IPS-15b (cell line): Measurements from ENCODE around the gene DOCK1.

Experiments used
- H3K27me3 ChIP-seq: one replicate; pipeline ENCODE4 v1.6.1; 2013; ENCODE audit warnings: low read length; ENCODE audit not compliant: control insufficient read depth, insufficient read depth
- H3K36me3 ChIP-seq: one replicate; pipeline ENCODE4 v1.6.1; 2013; ENCODE audit warnings: low read length; ENCODE audit not compliant: control insufficient read depth, insufficient read depth
- H3K4me1 ChIP-seq: one replicate; pipeline ENCODE4 v1.6.1; 2013; ENCODE audit warnings: mild to moderate bottlenecking, low read length; ENCODE audit not compliant: control insufficient read depth, insufficient read depth
- H3K4me3 ChIP-seq: one replicate; pipeline ENCODE4 v1.5.1; 2013; ENCODE audit warnings: low read depth, low read length
- H3K9ac ChIP-seq: one replicate; pipeline ENCODE4 v1.6.1; 2013; ENCODE audit warnings: low read depth, mild to moderate bottlenecking, low read length
- H3K9me3 ChIP-seq: one replicate; pipeline ENCODE4 v1.6.1; 2013; ENCODE audit warnings: mild to moderate bottlenecking, low read length; ENCODE audit not compliant: control insufficient read depth, insufficient read depth

The DOCK1 gene

DNA sequence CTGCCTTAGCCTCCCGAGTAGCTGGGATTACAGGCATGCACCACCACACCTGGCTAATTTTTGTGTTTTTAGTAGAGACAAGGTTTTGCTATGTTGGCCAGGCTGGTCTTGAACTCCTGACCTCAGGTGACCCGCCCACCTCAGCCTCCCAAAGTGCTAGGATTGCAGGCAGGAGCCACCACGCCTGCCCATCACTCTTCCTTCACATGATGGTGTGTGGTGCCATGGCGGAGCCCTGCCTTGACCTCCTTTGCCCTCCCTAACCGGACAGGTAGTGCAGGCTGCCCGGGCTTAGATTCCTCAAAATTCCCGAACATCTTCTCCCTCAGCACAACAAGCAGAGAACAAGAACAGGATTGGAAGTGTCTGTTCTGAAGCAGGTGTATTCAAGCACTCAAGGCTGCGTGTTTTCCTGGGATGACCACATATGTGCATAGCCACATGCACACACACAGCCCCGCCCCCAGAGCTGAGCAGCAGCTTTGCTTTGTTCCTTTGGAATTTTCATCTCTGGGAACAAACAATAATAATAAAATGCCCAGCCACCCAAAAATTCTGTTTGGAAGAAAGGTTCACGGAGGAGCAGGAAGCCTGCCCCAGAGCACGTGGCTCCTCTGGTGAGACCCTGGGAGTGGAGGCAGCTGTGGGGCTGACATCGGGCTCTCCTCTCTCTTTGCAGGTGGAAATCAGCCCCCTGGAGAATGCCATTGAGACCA is 512.6 kb downstream of the DOCK1 start:
- Histone ChIP-seq H3K36me3 (peaks cover 4% of the 10 kb centered on the region), H3K4me3 (no peak overlapping the region), H3K9me3 (no peaks in the 10 kb centered on the region), H3K9ac (no peak overlapping the region), H3K27me3 (no peaks in the 10 kb centered on the region), H3K4me1 (no peaks in the 10 kb centered on the region)

DNA sequence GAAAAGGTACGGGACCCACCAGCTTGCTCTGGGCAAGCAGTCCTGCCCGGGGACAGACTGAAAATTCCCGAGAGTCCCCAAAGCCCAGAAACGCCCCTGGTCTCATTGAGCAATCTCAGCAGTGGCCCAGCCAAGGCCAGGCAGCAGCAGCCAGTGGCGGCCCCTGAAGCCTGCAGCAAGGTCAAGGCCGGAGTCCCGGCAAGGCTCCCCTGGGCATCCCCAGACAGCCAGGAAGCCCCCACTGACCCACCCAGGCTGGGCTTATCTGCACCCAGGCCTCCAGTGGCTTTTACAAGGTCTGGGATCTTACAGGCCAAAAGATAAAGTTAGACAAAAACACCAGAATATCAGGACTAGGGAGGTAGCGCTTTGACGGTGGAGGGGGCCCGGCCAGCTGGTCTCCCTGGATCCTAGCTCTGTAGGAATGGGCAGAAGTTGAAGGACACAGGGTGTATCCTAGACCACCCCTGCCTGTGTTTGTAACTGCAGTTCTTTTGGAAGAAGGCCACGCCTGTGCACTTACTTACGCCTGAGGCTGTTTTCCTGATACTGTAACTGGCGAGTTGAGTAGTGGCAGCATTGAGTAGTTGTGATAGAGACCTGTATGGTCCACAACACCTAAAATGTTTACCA is 513.4 kb downstream of the DOCK1 start:
- Histone ChIP-seq H3K9ac (no peak overlapping the region), H3K36me3 (peaks cover 4% of the 10 kb centered on the region), H3K9me3 (no peaks in the 10 kb centered on the region), H3K4me1 (no peaks in the 10 kb centered on the region), H3K4me3 (no peak overlapping the region), H3K27me3 (no peaks in the 10 kb centered on the region)

DNA sequence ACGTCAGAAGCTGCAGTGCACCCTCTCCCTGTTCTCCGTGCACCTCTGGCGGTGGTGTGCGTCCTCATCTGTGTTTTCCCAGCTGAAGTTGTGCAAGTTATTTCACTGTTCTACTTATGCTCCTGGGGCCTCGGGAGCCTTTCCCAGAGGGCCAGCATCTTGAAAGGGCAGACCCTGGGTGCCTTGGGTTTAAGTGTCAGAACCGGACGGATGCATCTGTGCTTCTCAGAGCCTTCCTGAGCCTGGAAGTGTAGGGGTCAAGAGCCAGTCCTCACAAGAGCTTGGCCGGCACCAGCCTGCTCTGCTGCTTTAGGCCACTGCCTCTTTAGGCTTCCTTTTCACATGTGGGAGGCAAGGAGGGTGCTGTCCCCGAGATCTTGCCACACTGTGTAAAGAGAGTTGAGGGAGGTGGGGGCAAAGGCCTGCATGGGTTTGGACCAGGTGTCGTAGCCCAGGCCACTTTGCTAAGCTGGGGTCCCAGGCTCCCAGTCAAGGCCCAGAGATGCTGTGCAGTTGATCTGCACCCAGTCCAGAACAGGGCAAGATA is 515.0 kb downstream of the DOCK1 start:
- no peak overlapping the region for H3K4me3 ChIP-seq
- H3K9ac ChIP-seq: no peak overlapping the region
- no peaks in the 10 kb centered on the region for H3K4me1 ChIP-seq
- H3K9me3 ChIP-seq: no peaks in the 10 kb centered on the region
- no peaks in the 10 kb centered on the region for H3K27me3 ChIP-seq
- H3K36me3 ChIP-seq: peaks cover 4% of the 10 kb centered on the region

DNA sequence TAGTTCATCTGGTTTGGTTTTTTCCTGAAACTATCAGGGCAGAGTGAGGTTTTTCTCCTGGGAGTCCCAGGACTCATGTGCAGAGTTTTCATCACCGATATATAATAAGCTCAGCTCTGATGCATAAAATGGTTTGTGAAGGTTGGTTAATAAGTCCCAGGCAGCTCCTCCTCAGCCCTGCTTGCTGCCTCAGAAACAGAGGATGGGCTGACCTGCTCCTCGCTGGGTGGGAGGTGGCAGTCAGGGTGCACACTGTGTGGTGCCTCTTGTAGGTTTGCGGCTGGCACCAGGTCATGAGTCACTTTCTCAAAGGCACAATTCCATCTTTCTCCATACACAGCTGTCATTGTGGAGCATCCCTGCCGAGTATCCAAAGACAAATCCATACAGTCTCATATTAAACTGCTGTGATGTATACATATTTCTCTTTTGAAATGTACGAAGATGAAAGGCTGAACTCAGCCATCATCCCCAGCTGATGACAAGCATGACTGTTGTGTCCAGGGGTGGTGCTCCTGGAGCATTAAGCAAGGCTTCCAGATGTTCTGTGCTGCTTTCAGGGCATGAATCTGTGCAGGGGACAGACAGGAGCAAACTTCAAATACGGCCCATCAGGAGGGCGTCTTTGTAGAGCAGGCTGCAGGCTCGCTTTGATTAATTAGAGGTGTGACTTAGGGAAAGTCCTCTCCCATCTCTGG is 518.1 kb downstream of the DOCK1 start:
- no peak overlapping the region for H3K9ac ChIP-seq
- H3K9me3 ChIP-seq: no peaks in the 10 kb centered on the region
- H3K36me3 ChIP-seq: peaks cover 9% of the 10 kb centered on the region
- no peaks in the 10 kb centered on the region for H3K27me3 ChIP-seq
- no peak overlapping the region for H3K4me3 ChIP-seq
- no peaks in the 10 kb centered on the region for H3K4me1 ChIP-seq

DNA sequence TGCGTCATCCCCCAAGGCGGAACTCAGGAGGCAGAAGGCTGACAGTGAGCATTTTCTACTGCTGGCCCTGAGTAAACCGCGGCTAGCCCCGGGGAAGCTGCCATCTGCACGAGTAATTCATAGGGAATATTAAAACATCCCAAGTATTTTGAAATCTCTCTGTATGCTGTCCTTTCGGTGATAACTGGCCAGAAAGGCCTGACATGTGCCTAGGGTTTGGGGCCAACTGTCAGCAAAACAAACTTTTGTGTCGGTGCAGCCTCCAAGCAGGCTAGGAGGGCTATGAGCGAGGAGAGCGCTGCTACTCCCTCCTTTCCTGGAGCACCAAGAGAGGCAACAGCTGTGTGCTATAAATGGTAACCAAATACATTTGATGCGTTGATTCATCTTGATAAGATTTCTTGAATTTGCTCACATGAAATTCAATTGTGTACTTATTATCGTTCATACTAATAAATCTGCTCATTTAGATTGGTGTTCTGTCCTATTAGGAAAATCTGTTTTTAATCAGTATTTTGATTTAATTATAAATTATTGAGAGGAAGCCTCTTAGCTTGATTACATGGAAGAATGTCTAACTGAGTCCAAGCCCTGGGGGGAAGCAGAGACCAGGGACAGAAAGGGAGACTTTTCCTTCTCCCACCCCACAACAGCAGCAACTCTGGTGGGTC is 519.5 kb downstream of the DOCK1 start:
- no peaks in the 10 kb centered on the region for H3K4me1 ChIP-seq
- peaks cover 5% of the 10 kb centered on the region for H3K36me3 ChIP-seq
- H3K9me3 ChIP-seq: no peaks in the 10 kb centered on the region
- H3K9ac ChIP-seq: no peak overlapping the region
- H3K4me3 ChIP-seq: no peak overlapping the region
- H3K27me3 ChIP-seq: no peaks in the 10 kb centered on the region

DNA sequence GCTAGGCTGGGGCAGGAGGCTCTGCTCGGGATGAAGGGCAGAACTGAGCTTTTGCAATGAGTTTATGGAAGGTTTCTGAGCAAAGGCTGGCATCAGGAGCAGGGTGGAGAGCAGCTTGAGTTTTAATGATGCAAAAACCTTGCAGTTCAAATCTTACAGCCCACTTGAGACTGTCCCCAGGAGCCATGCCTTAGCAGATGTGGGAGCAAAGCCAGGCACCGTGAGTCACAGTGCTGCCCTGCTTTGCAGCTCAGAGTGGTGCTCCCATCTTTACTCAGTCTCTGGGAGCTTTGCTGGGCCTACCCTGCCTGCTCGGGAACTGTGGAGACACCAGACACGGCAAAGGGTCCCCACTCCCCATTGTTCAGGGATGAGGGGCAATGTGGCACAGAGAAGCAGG is 521.5 kb downstream of the DOCK1 start:
- Histone ChIP-seq H3K36me3 (peaks cover 9% of the 10 kb centered on the region), H3K27me3 (no peaks in the 10 kb centered on the region), H3K4me3 (no peak overlapping the region), H3K4me1 (no peaks in the 10 kb centered on the region), H3K9ac (no peak overlapping the region), H3K9me3 (no peaks in the 10 kb centered on the region)

DNA sequence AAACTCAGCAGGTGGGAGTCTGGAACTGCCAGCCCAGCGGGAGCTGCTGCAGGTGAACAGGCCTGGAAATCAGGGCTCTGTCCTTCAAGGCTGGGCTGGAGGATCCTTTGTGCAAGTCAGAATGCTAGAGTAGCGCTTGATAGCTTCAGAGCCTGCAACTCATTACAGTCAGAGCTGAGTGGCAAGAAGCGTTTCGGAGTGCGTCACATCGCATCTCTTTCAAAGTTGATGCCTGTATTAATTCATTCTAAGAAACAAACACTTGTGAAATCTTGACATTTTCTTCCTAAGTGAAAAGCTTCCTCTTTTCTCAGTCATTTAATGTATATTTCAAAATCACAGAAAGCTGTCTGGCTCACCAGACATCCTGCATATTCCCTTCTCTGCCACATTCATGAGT is 522.7 kb downstream of the DOCK1 start:
- H3K4me1 ChIP-seq: no peaks in the 10 kb centered on the region
- H3K9ac ChIP-seq: no peak overlapping the region
- H3K27me3 ChIP-seq: no peaks in the 10 kb centered on the region
- no peak overlapping the region for H3K4me3 ChIP-seq
- no peaks in the 10 kb centered on the region for H3K9me3 ChIP-seq
- peaks cover 11% of the 10 kb centered on the region for H3K36me3 ChIP-seq

DNA sequence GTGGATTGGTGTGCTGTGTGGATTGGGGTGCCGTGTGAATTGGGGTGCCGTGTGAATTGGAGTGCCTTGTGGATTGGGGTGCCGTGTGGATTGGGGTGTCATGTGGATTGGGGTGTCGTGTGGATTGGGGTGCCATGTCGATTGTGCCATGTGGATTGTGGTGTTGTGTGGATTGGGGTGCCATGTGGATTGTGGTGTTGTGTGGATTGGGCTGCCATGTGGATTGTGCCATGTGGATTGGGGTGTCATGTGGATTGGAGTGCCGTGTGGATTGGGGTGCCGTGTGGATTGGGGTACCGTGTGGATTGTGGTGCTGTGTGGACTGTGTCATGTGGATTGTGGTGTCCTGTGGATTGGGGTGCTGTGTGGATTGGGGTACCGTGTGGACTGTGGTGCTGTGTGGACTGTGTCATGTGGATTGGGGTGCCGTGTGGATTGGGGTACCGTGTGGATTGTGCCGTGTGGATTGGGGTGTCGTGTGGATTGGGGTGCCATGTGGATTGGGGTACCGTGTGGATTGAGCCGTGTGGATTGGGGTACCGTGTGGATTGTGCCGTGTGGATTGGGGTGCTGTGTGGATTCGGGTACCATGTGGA is 523.3 kb downstream of the DOCK1 start:
- H3K27me3 ChIP-seq: no peaks in the 10 kb centered on the region
- peaks cover 11% of the 10 kb centered on the region for H3K36me3 ChIP-seq
- no peaks in the 10 kb centered on the region for H3K9me3 ChIP-seq
- H3K9ac ChIP-seq: no peak overlapping the region
- no peaks in the 10 kb centered on the region for H3K4me1 ChIP-seq
- H3K4me3 ChIP-seq: no peak overlapping the region

DNA sequence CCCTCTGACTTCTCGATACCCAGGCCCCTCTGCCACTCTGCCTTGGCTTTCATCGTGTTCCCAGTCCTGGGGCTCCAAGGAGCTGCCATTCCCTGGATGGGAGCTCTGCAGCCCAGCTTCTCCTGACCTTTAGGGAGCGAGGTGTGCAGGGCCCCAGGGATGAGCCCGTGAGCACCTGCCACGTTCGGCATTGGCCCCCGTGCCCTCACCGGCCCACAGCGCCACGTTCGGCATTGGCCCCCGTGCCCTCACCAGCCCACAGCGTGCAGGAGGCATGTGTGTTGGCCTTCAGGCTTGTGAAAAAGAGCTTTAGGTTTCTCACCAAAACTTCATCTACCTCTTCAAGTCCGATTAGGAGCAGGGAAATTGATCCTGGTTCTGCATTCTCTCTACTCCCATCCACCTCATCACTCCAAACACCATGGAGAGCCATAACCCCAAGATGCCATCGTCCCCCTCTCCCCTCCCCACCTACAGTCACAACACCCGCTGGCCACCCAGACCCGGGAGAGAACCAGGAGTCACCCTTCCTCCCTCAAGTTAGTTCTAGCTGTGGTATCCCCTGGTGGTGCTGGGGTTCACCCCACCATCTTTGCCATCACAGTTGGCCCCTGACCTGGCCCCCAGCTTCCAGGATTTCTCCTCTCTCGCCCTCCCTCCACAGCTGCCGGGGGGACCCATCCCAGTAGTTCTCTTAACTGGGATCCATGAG is 524.5 kb downstream of the DOCK1 start:
- H3K4me3 ChIP-seq: no peak overlapping the region
- H3K4me1 ChIP-seq: no peaks in the 10 kb centered on the region
- no peaks in the 10 kb centered on the region for H3K27me3 ChIP-seq
- H3K36me3 ChIP-seq: peaks cover 11% of the 10 kb centered on the region
- H3K9ac ChIP-seq: no peak overlapping the region
- no peaks in the 10 kb centered on the region for H3K9me3 ChIP-seq

DNA sequence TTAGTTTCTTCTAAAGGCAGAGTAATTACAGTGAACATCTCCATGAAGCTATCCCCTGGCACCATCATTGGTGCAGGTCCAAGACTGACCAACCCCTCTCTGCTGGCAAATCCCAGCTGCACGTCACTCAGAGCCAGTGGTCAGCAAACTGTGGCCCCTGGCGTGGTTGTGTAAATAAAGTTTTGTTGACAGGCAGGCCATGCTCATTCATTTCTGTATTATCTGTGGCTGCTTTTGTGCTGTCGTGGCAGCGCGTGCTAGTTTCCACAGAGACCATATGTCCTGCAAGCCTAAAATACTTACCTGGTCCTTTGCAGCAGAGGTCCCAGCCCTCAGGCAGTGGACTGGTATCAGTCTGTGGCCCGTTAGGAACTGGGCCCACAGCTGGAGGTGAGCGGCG is 526.3 kb downstream of the DOCK1 start:
- no peaks in the 10 kb centered on the region for H3K4me1 ChIP-seq
- H3K4me3 ChIP-seq: no peak overlapping the region
- no peaks in the 10 kb centered on the region for H3K27me3 ChIP-seq
- peaks cover 5% of the 10 kb centered on the region for H3K36me3 ChIP-seq
- no peaks in the 10 kb centered on the region for H3K9me3 ChIP-seq
- H3K9ac ChIP-seq: no peak overlapping the region

DNA sequence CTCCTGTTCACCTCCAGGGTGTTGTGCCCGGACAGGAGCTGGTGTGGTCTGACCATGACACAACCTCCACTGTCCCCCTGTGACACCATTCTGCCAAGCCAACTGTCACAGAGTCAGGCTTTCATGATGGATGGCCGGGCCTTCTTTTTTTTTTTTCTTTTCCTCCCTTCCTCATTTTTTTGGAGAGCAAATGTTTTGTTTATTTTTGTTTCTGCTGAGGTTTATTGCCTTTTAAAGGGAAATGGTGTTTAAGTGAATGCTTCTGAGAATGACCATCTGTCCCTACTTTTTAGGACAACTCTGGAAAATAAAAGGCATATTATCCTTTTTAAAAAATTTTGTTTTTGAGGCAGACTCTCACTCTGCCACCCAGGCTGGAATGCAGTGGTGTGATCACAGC is 528.8 kb downstream of the DOCK1 start:
- Histone ChIP-seq H3K4me3 (no peak overlapping the region), H3K36me3 (peaks cover 5% of the 10 kb centered on the region)

More for the DNA sequence above, 528.8 kb downstream of the DOCK1 start:
- Histone ChIP-seq H3K27me3 (no peaks in the 10 kb centered on the region), H3K4me1 (no peaks in the 10 kb centered on the region), H3K9ac (no peak overlapping the region), H3K9me3 (no peaks in the 10 kb centered on the region)
